ENCODE results near the gene ARHGAP26.
"Not testable (repeated sequence)": the region's sequence is repeated elsewhere in the genome, so short reads cannot be mapped to it uniquely, and the experiment has no call there.

ARHGAP26 gene

GRCh38 chr5:143201589-143201988 is 431.4 kb downstream of the ARHGAP26 start:
- no peak for TF ChIP-seq CTCF (IDR thresholded peaks at IDR 0.05; ENCODE audit: low read length)
- no peak for TF ChIP-seq EZH2 (IDR thresholded peaks at IDR 0.05; ENCODE audit: borderline replicate concordance, low read length)
- Histone ChIP-seq H4K20me1 (ENCODE audit: insufficient read depth, low read length) (no peaks in the 10 kb centered on the region), H3F3A (ENCODE audit: insufficient read depth, low read length) (no peaks in the 10 kb centered on the region)

GRCh38 chr5:143203301-143203956 is 433.3 kb downstream of the ARHGAP26 start:
- H3K4me3 ChIP-seq (ENCODE audit: low read depth, low read length, poor library complexity, severe bottlenecking); H3K27me3 ChIP-seq (ENCODE audit: insufficient read depth, low read length); H2AFZ ChIP-seq (ENCODE audit: low read length); H3K9me2 ChIP-seq (ENCODE audit: low read depth, low read length); H3F3A ChIP-seq (ENCODE audit: insufficient read depth, low read length); H4K20me1 ChIP-seq (ENCODE audit: insufficient read depth, low read length); H3K79me2 ChIP-seq (ENCODE audit: insufficient read depth, low read length); H3K9ac ChIP-seq (ENCODE audit: low read length); H3K36me3 ChIP-seq (ENCODE audit: insufficient read depth, low read length); H3K9me3 ChIP-seq (ENCODE audit: low read length); H3K27ac ChIP-seq (ENCODE audit: low read depth, low read length, poor library complexity, severe bottlenecking); H3K4me2 ChIP-seq (ENCODE audit: low read length): not testable (repeated sequence)
- peaks cover 21% of the 10 kb centered on the region for H3K4me1 ChIP-seq (ENCODE audit: insufficient read depth, low read length, severe bottlenecking)

More at GRCh38 chr5:143201589-143201988, 431.4 kb downstream of the ARHGAP26 start:
- Histone ChIP-seq H3K9me3 (ENCODE audit: low read length) (peaks cover 2% of the 10 kb centered on the region; the same call in 1 of the 2 replicates), H3K9ac (ENCODE audit: low read length) (no peak overlapping the region), H3K9me2 (ENCODE audit: low read depth, low read length) (no peaks in the 10 kb centered on the region), H3K36me3 (ENCODE audit: insufficient read depth, low read length) (no peaks in the 10 kb centered on the region), H3K4me1 (ENCODE audit: insufficient read depth, low read length, severe bottlenecking) (peaks cover 10% of the 10 kb centered on the region), H3K4me2 (ENCODE audit: low read length) (no peak overlapping the region), H3K27ac (ENCODE audit: low read depth, low read length, poor library complexity, severe bottlenecking) (no peak overlapping the region), H3K27me3 (ENCODE audit: insufficient read depth, low read length) (no peaks in the 10 kb centered on the region), H3K79me2 (ENCODE audit: insufficient read depth, low read length) (no peaks in the 10 kb centered on the region), H2AFZ (ENCODE audit: low read length) (no peak overlapping the region), H3K4me3 (ENCODE audit: low read depth, low read length, poor library complexity, severe bottlenecking) (no peak overlapping the region)

- no peaks in the 10 kb centered on the region for H3K9me3 ChIP-seq (ENCODE audit: low read length)
- no peak overlapping the region for H3K4me2 ChIP-seq (ENCODE audit: low read length)
- H3K4me3 ChIP-seq (ENCODE audit: low read depth, low read length, poor library complexity, severe bottlenecking), result no peak overlapping the region
- TF ChIP-seq CTCF (IDR thresholded peaks at IDR 0.05; ENCODE audit: low read length) (no peak), EZH2 (IDR thresholded peaks at IDR 0.05; ENCODE audit: borderline replicate concordance, low read length) (no peak)
- no peaks in the 10 kb centered on the region for H3F3A ChIP-seq (ENCODE audit: insufficient read depth, low read length)
- H3K27me3 ChIP-seq (ENCODE audit: insufficient read depth, low read length), result no peaks in the 10 kb centered on the region
- no peaks in the 10 kb centered on the region for H4K20me1 ChIP-seq (ENCODE audit: insufficient read depth, low read length)
- H3K36me3 ChIP-seq (ENCODE audit: insufficient read depth, low read length), result no peaks in the 10 kb centered on the region
- H2AFZ ChIP-seq (ENCODE audit: low read length), result no peak overlapping the region
- no peaks in the 10 kb centered on the region for H3K79me2 ChIP-seq (ENCODE audit: insufficient read depth, low read length)
- H3K9ac ChIP-seq (ENCODE audit: low read length), result no peak overlapping the region
- no peaks in the 10 kb centered on the region for H3K9me2 ChIP-seq (ENCODE audit: low read depth, low read length)
- peaks cover 21% of the 10 kb centered on the region for H3K4me1 ChIP-seq (ENCODE audit: insufficient read depth, low read length, severe bottlenecking)
- H3K27ac ChIP-seq (ENCODE audit: low read depth, low read length, poor library complexity, severe bottlenecking), result no peak overlapping the region
Measured at GRCh38 chr5:143204474-143205246, 434.5 kb downstream of the ARHGAP26 start.
